OCI-LY1 (cell line): Measurements from ENCODE around the gene CCDC71L.

Experiments used
- H2AFZ ChIP-seq: fragments of 200-600 bp; sonication (generic), shearing (Covaris generic); 2 replicates; pipeline ENCODE4 v1.6.0; 2014; ENCODE audit warnings: antibody characterized with exemption, mild to moderate bottlenecking, low read length
- H3F3A ChIP-seq: fragments of 200-600 bp; sonication (generic), shearing (Covaris generic); 2 replicates; pipeline ENCODE4 v1.6.0; 2014; ENCODE audit warnings: mild to moderate bottlenecking, antibody characterized with exemption, low read length, moderate library complexity; ENCODE audit not compliant: insufficient read depth
- H3K27ac ChIP-seq: fragments of 200-600 bp; sonication (generic); 2 replicates; pipeline ENCODE4 v1.5.1; 2014; ENCODE audit warnings: low read length, mixed run types, mild to moderate bottlenecking, low read depth; ENCODE audit not compliant: poor library complexity, severe bottlenecking
- H3K27me3 ChIP-seq: fragments of 200-600 bp; sonication (generic); 2 replicates; pipeline ENCODE4 v1.6.0; 2014; ENCODE audit warnings: antibody characterized with exemption, mild to moderate bottlenecking, low read length, moderate library complexity; ENCODE audit not compliant: insufficient read depth
- H3K36me3 ChIP-seq: fragments of 200-600 bp; sonication (generic); 2 replicates; pipeline ENCODE4 v1.6.1; 2014; ENCODE audit warnings: mild to moderate bottlenecking, antibody characterized with exemption, low read length, moderate library complexity, mixed read lengths; ENCODE audit not compliant: insufficient read depth
- H3K4me1 ChIP-seq: fragments of 200-600 bp; sonication (generic); 2 replicates; pipeline ENCODE4 v1.5.1; 2014; ENCODE audit warnings: mild to moderate bottlenecking, low read length, moderate library complexity; ENCODE audit not compliant: insufficient read depth, severe bottlenecking
- H3K4me2 ChIP-seq: fragments of 200-600 bp; sonication (generic), shearing (Covaris generic); 2 replicates; pipeline ENCODE4 v1.6.1; 2014; ENCODE audit warnings: low read length
- H3K4me3 ChIP-seq: fragments of 200-600 bp; sonication (generic); 2 replicates; pipeline ENCODE4 v1.5.1; 2014; ENCODE audit warnings: low read length, low read depth, mild to moderate bottlenecking, mixed read lengths; ENCODE audit not compliant: poor library complexity, severe bottlenecking
- H3K79me2 ChIP-seq: fragments of 200-600 bp; shearing (Covaris generic); 2 replicates; pipeline ENCODE4 v1.6.1; 2016; ENCODE audit warnings: mixed run types, low read length, mixed read lengths; ENCODE audit not compliant: insufficient read depth
- H3K9ac ChIP-seq: fragments of 200-600 bp; sonication (generic), shearing (Covaris generic); 2 replicates; pipeline ENCODE4 v1.6.1; 2014; ENCODE audit warnings: mild to moderate bottlenecking, low read length, mixed read lengths
- H3K9me2 ChIP-seq: fragments of 200-600 bp; sonication (generic), shearing (Covaris generic); 2 replicates; pipeline ENCODE4 v1.6.1; 2014; ENCODE audit warnings: low read depth, mild to moderate bottlenecking, low read length, mixed read lengths
- H3K9me3 ChIP-seq: fragments of 200-600 bp; shearing (Covaris generic); 2 replicates; pipeline ENCODE4 v1.6.1; 2014; ENCODE audit warnings: low read length, mixed read lengths
- H4K20me1 ChIP-seq: fragments of 200-600 bp; sonication (generic), shearing (Covaris generic); 2 replicates; pipeline ENCODE4 v1.6.0; 2016; ENCODE audit warnings: mild to moderate bottlenecking, low read length; ENCODE audit not compliant: insufficient read depth
- EZH2 ChIP-seq: fragments of 200-600 bp; sonication (generic), shearing (Covaris generic); IDR thresholded peaks from 2 replicates; pipeline ENCODE4 v1.8.0; 2017; ENCODE audit warnings: borderline replicate concordance, mixed run types, mild to moderate bottlenecking, antibody characterized with exemption, low read length, moderate library complexity, mixed read lengths
- TF ChIP-seq, protein P1 (sequence below): fragments of 200-600 bp; sonication (generic), shearing (Covaris generic); IDR thresholded peaks from 2 replicates; pipeline ENCODE4 v1.5.1; 2017; ENCODE audit warnings: mild to moderate bottlenecking, antibody characterized with exemption, low read length, moderate library complexity, mixed read lengths

The CCDC71L gene

DNA sequence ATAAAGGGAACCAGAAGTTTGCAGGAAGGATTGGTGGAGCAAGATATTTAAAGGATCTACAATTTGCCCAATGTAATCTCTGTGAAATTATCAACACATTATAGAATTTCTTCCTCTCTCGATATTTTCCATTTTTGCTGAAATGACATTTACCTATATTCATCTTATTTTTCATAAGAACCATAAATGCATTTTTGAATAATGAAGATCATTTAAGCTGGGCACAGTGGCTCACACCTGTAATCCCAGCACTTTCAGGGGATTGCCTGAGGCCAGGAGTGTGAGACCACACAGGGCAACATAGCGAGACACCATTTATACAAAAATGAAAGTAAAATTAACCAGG, 37.7 kb downstream of the CCDC71L start:
- Histone ChIP-seq H3K27me3 (no peaks in the 10 kb centered on the region), H3K27ac (no peak overlapping the region), H2AFZ (no peak overlapping the region), H3K9ac (no peak overlapping the region), H3K4me2 (no peak overlapping the region), H3K9me3 (no peaks in the 10 kb centered on the region), H3K79me2 (no peaks in the 10 kb centered on the region), H4K20me1 (no peaks in the 10 kb centered on the region), H3F3A (no peaks in the 10 kb centered on the region), H3K4me3 (no peak overlapping the region), H3K36me3 (no peaks in the 10 kb centered on the region), H3K9me2 (no peaks in the 10 kb centered on the region), H3K4me1 (no peaks in the 10 kb centered on the region)
- TF ChIP-seq, protein P1, sequence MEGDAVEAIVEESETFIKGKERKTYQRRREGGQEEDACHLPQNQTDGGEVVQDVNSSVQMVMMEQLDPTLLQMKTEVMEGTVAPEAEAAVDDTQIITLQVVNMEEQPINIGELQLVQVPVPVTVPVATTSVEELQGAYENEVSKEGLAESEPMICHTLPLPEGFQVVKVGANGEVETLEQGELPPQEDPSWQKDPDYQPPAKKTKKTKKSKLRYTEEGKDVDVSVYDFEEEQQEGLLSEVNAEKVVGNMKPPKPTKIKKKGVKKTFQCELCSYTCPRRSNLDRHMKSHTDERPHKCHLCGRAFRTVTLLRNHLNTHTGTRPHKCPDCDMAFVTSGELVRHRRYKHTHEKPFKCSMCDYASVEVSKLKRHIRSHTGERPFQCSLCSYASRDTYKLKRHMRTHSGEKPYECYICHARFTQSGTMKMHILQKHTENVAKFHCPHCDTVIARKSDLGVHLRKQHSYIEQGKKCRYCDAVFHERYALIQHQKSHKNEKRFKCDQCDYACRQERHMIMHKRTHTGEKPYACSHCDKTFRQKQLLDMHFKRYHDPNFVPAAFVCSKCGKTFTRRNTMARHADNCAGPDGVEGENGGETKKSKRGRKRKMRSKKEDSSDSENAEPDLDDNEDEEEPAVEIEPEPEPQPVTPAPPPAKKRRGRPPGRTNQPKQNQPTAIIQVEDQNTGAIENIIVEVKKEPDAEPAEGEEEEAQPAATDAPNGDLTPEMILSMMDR: no peak
- TF ChIP-seq EZH2: no peak

DNA sequence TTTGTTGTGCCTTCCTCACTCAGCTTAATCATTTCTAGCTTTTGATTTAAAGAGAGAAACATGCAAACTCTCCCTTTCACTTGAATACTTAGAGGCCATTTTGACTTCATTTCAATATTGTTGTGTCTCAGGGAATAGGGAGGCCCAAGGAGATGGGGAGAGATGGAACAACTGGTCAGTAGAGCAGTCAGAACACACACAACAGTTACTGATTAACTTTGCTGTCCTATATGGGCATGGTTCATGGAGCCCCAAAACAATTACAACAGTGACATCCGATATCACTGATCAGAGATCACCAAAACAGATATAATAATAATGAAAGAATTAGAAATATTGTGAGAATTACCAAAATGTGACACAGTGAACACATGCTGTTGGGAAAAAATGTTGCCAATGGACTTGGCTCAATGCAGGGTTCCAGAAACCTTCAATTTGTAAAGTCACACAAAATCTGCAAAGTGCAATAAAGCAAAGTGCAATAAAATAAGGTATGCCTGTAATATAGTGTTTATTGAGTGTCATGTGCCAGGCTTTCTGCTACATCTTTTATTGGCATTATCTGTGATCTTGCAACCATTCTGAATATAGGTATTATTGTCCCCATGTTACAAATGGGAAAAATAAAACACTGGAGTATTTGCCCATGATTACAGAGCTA, 38.2 kb downstream of the CCDC71L start:
- Histone ChIP-seq H3F3A (no peaks in the 10 kb centered on the region), H3K9me3 (no peaks in the 10 kb centered on the region), H3K27ac (no peak overlapping the region), H3K9ac (no peak overlapping the region), H2AFZ (no peak overlapping the region), H3K79me2 (no peaks in the 10 kb centered on the region), H3K36me3 (no peaks in the 10 kb centered on the region), H4K20me1 (no peaks in the 10 kb centered on the region), H3K4me1 (no peaks in the 10 kb centered on the region), H3K4me3 (no peak overlapping the region), H3K9me2 (no peaks in the 10 kb centered on the region), H3K27me3 (no peaks in the 10 kb centered on the region), H3K4me2 (no peak overlapping the region)
- TF ChIP-seq, protein P1: no peak
- TF ChIP-seq EZH2: no peak

DNA sequence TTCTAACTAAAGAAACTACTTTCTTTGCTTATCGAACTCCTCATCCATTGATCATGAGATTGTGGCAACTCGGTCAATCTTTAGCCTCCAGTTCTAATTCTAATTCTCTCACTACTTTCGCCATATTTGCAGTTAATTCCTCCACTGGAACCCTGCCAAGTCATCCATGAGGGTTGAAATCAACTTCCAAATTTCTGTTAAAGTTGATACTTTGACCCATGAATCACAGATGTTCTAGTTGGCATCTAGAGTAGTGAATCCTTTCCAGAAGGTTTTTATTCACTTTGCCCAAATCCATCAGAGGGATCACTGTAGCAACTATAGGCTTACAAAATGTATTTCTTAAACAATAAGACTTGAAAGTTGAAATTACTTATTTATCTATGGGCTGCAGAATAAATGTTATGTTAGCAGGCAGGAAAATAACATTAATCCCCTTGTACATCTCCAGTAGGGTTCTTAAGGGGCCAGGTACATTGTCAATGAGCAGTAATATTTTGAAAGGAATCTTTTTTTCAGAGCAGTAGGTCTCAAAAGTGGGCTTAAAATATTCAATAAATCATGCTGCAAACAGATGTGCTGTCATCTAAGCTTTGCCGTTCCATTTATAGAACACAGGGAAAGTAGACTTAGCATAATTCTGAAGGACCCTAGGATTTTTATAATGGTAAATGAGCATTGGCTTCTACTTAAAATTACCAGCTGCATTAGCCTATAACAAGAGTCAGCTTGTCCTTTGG, 39.4 kb downstream of the CCDC71L start:
- Histone ChIP-seq H3K9ac (no peak overlapping the region), H2AFZ (no peak overlapping the region), H3K4me2 (no peak overlapping the region), H3K27ac (no peak overlapping the region), H3K9me3 (no peaks in the 10 kb centered on the region), H3K9me2 (no peaks in the 10 kb centered on the region), H3K4me1 (no peaks in the 10 kb centered on the region), H3F3A (no peaks in the 10 kb centered on the region), H3K79me2 (no peaks in the 10 kb centered on the region), H3K36me3 (no peaks in the 10 kb centered on the region), H3K27me3 (no peaks in the 10 kb centered on the region), H4K20me1 (no peaks in the 10 kb centered on the region), H3K4me3 (no peak overlapping the region)
- no peak for TF ChIP-seq EZH2
- TF ChIP-seq, protein P1: no peak
